ENCODE data around the gene FOXP1.

DNA sequence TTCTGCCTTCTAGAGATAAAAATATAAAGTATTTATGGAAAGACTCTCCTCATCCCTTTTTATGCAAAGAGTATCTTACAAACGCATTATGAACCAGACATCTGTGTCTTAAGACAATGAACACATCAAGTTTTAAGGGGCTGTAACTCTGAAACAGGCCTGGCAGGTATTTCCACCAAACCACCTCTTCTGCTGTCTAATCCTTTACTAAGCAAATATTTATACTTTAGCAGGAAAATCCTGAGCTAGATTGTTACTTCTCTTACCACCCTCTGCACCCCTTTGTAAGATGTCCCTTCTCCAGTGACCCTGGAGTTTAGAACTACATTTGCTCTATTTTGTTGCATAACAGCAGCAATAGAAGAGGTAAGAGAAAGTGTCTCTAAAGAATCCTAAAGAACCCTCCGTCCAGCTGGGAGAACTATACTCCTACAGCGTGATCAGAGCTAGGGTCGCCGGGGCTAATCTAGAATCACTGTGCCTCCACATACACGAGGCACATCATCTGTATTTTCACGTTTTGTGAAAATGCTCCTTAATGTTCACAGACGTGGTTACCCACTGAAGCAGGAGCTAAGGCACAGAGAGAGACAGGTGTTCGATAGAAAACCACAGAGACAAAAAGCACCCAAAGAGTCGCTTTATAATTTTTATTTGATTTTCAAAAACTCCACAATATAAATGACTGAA is 129.6 kb downstream of the FOXP1 start:
- TF ChIP-seq CTCF (IDR thresholded peaks at IDR 0.05; ENCODE audit: insufficient read depth, low read depth, low read length), result no peak
- no peak for TF ChIP-seq EZH2 (IDR thresholded peaks at IDR 0.05; ENCODE audit: insufficient read depth, low read length)

All from astrocyte (in vitro differentiated cells and primary cell).